Measurements from ENCODE around the gene SLC16A10. TPM values are rescaled to one million over a fixed set of nuclear protein-coding genes. Genes with fewer than 3 reads are reported as not detected.

The SLC16A10 gene
- total RNA-seq, 2 donors from 2014 or later = 10.3 to 18.5 TPM

GRCh38 chr6:111171577-111172400 lies 84.5 kb downstream of the SLC16A10 start:
- no peak overlapping the region for H3K4me3 ChIP-seq
- H3K27me3 ChIP-seq = no peaks in the 10 kb centered on the region
- no peaks in the 10 kb centered on the region for H3K36me3 ChIP-seq
- H3K9me3 ChIP-seq = no peaks in the 10 kb centered on the region
- no peaks in the 10 kb centered on the region for H3K4me1 ChIP-seq
- TF ChIP-seq, protein P1, sequence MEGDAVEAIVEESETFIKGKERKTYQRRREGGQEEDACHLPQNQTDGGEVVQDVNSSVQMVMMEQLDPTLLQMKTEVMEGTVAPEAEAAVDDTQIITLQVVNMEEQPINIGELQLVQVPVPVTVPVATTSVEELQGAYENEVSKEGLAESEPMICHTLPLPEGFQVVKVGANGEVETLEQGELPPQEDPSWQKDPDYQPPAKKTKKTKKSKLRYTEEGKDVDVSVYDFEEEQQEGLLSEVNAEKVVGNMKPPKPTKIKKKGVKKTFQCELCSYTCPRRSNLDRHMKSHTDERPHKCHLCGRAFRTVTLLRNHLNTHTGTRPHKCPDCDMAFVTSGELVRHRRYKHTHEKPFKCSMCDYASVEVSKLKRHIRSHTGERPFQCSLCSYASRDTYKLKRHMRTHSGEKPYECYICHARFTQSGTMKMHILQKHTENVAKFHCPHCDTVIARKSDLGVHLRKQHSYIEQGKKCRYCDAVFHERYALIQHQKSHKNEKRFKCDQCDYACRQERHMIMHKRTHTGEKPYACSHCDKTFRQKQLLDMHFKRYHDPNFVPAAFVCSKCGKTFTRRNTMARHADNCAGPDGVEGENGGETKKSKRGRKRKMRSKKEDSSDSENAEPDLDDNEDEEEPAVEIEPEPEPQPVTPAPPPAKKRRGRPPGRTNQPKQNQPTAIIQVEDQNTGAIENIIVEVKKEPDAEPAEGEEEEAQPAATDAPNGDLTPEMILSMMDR (IDR thresholded peaks at IDR 0.05) = no peak
- H3K27ac ChIP-seq = no peak overlapping the region
- no peak for DNase-seq (ENCODE audit: low spot score)

DNA sequence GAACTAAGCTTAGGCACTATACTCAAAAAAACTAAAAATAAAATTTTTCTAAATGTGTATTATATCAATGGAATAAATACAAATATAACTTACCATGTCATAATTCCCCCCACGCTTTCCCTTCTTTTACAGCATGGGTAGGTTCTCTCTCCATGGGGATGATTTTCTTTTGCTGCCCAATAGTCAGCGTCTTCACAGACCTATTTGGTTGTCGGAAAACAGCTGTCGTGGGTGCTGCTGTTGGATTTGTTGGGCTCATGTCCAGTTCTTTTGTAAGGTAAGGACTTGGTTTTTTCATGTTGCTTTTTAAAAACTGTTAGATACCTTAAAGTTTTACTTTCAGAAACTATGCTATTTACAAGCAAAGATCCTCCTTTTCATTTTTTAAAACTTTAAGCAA lies 85.3 kb downstream of the SLC16A10 start:
- TF ChIP-seq, protein P1 (IDR thresholded peaks at IDR 0.05) = no peak
- no peaks in the 10 kb centered on the region for H3K36me3 ChIP-seq
- H3K27ac ChIP-seq = no peak overlapping the region
- DNase-seq (ENCODE audit: low spot score) = no peak
- no peak overlapping the region for H3K4me3 ChIP-seq
- H3K27me3 ChIP-seq = no peaks in the 10 kb centered on the region
- H3K9me3 ChIP-seq = no peaks in the 10 kb centered on the region
- H3K4me1 ChIP-seq = no peaks in the 10 kb centered on the region

- H3K9me3 ChIP-seq = no peaks in the 10 kb centered on the region
- H3K36me3 ChIP-seq = no peaks in the 10 kb centered on the region
- H3K27me3 ChIP-seq = no peaks in the 10 kb centered on the region
- DNase-seq (ENCODE audit: low spot score) = no peak
- no peaks in the 10 kb centered on the region for H3K4me1 ChIP-seq
- TF ChIP-seq, protein P1 (IDR thresholded peaks at IDR 0.05) = no peak
- no peak overlapping the region for H3K27ac ChIP-seq
- H3K4me3 ChIP-seq = no peak overlapping the region
Measured at GRCh38 chr6:111173341-111173740, 86.0 kb downstream of the SLC16A10 start.

DNA sequence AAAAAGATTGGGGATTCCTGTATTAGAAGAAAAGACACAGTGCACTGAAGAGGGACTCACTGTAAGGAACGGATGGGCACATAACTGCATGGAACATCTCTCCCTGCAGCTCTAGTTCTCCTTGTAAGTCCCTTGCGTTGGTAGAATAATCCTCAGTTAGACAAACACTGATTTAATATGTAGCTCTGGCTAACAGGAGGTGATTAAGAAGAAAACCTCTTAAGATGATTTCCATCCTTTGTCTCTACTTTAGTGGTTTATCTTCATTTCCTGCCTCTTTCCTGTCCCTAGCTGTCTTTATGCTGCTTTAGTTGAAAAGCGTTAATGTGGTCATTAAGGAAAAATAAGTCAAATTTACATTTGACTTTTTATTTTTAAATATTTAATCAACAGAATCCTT lies 86.6 kb downstream of the SLC16A10 start:
- Histone ChIP-seq H3K4me3 (no peak overlapping the region), H3K4me1 (no peaks in the 10 kb centered on the region), H3K9me3 (no peaks in the 10 kb centered on the region), H3K27ac (no peak overlapping the region), H3K36me3 (no peaks in the 10 kb centered on the region), H3K27me3 (no peaks in the 10 kb centered on the region)
- no peak for DNase-seq (ENCODE audit: low spot score)
- TF ChIP-seq, protein P1 (IDR thresholded peaks at IDR 0.05) = no peak

DNA sequence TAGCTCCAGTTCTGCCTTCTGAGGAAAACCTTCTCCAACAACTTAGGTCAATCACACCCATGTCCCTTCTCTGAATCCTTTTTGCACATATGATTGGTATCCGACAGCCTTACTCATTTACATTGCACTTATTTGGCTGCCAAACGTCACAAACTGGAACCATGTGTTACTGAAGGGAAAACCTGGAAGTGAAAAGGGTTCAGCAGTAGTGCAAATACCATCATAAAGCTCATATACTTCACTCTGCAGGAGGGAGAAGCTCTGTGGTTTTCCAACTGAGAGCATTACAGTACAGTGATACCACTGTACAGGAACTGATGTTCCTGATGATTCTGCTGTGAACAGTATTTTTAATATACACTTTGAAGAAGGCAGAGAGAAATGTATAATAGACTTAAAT lies 87.8 kb downstream of the SLC16A10 start:
- no peaks in the 10 kb centered on the region for H3K27me3 ChIP-seq
- no peak overlapping the region for H3K27ac ChIP-seq
- no peaks in the 10 kb centered on the region for H3K36me3 ChIP-seq
- no peaks in the 10 kb centered on the region for H3K4me1 ChIP-seq
- no peaks in the 10 kb centered on the region for H3K9me3 ChIP-seq
- H3K4me3 ChIP-seq = no peak overlapping the region
- DNase-seq (ENCODE audit: low spot score) = no peak
- TF ChIP-seq, protein P1 (IDR thresholded peaks at IDR 0.05) = no peak
